HCT116 (cell line): ENCODE data around the gene NPNT. TPM values are rescaled to one million over a fixed set of nuclear protein-coding genes. Genes with fewer than 3 reads are reported as not detected.

ENCODE experiments used
- ATAC-seq: fragments of 200-7000 bp; cut with Tn5 transposase; 2 replicates; pipeline ENCODE4 v1.9.1; 2020; ENCODE audit warnings: mild to moderate bottlenecking, moderate library complexity
- Bru-seq: library from RNA; stranded (reverse); fragments of 400-500 nt; gene quantifications from one replicate; lab custom pipeline; 2021; lab: Mats Ljungman, UMichigan
- BruChase-seq, 2 experiments: library from RNA; stranded (reverse); fragments of 400-500 nt; gene quantifications; one replicate each; lab custom pipeline; 2021; lab: Mats Ljungman, UMichigan
- BruUV-seq: library from RNA; stranded (reverse); fragments of 400-500 nt; replicated peaks from 2 replicates; lab custom pipeline; 2021; lab: Mats Ljungman, UMichigan
- CTCF ChIA-PET: fragments of 300-600 bp; sonication (Branson Sonifier 250); formaldehyde crosslinking; loops from one replicate; lab custom pipeline; 2021; ENCODE audit warnings: antibody characterized with exemption; lab: Charles Lee
- POLR2A ChIA-PET: fragments of 300-600, 350-600 bp; sonication (Branson Sonifier 250); formaldehyde crosslinking; loops from one replicate; lab custom pipeline; 2021; ENCODE audit warnings: antibody characterized with exemption; lab: Charles Lee
- RAD21 ChIA-PET, 2 experiments: fragments of 300-600 bp; sonication (Branson Sonifier 250); formaldehyde crosslinking; loops; one replicate each; lab custom pipeline; 2023; ENCODE audit warnings: low total read pairs in 2 of 2; ENCODE audit not compliant: uncharacterized antibody in 2 of 2, unreplicated experiment in 2 of 2, low non-redundant PET in 1 of 2; lab: Charles Lee
- DNase-seq: peaks from one replicate; pipeline ENCODE4 v3.0.0-alpha.2; 2010; ENCODE audit warnings: low read depth, low spot score
- H2AFZ ChIP-seq: fragments of 200-600 bp; shearing (Covaris generic), sonication (generic); 2 replicates; pipeline ENCODE4 v1.6.1; 2017; ENCODE audit warnings: low read depth, mixed run types, mixed read lengths, antibody characterized with exemption, low read length; ENCODE audit not compliant: poor library complexity, severe bottlenecking
- H3K27ac ChIP-seq: 2 replicates; pipeline ENCODE4 v1.5.1; 2012; ENCODE audit warnings: low read depth, low read length
- H3K27me3 ChIP-seq: fragments of 200-600 bp; sonication (generic); 2 replicates; pipeline ENCODE4 v1.6.1; 2016; ENCODE audit warnings: mixed run types, low read length, mixed read lengths; ENCODE audit not compliant: insufficient read depth
- H3K36me3 ChIP-seq, 2 experiments: fragments of 200-500 bp in 1 of 2; fragments of 200-600 bp in 1 of 2; sonication (Bioruptor generic) in 1 of 2; sonication (generic) in 1 of 2; 2 replicates each; pipeline versions ENCODE4 v1.5.1 to v1.6.1; 2014 to 2016; ENCODE audit warnings: low read length in 2 of 2, inconsistent platforms in 1 of 2, mixed read lengths in 1 of 2, mixed run types in 1 of 2; ENCODE audit not compliant: insufficient read depth in 2 of 2, control insufficient read depth in 1 of 2
- H3K4me1 ChIP-seq, 2 experiments: fragments of 200-600 bp in 1 of 2; sonication (generic) in 1 of 2; 2 replicates each; pipeline versions ENCODE4 v1.5.1 to v1.6.1; 2012 to 2017; ENCODE audit warnings: low read length in 2 of 2, inconsistent platforms in 1 of 2, mild to moderate bottlenecking in 1 of 2, mixed read lengths in 1 of 2, mixed run types in 1 of 2, moderate library complexity in 1 of 2; ENCODE audit not compliant: insufficient read depth in 2 of 2, control insufficient read depth in 1 of 2
- H3K4me2 ChIP-seq: fragments of 200-600 bp; sonication (generic); 2 replicates; pipeline ENCODE4 v1.6.1; 2017; ENCODE audit warnings: mixed run types, low read length, mixed read lengths
- H3K4me3 ChIP-seq, 2 experiments: fragments of 200-600 bp in 1 of 2; sonication (generic) in 1 of 2; replicated peaks in 1 of 2; 2 replicates each; pipeline ENCODE4 v1.5.1; 2011 to 2016; ENCODE audit warnings: low read length in 2 of 2, control low read depth in 1 of 2, low read depth in 1 of 2, mild to moderate bottlenecking in 1 of 2, mixed read lengths in 1 of 2, mixed run types in 1 of 2
- H3K79me2 ChIP-seq: fragments of 200-600 bp; sonication (generic); 2 replicates; pipeline ENCODE4 v1.6.1; 2017; ENCODE audit warnings: mild to moderate bottlenecking, mixed run types, low read length, moderate library complexity, mixed read lengths; ENCODE audit not compliant: insufficient read depth
- H3K9ac ChIP-seq: fragments of 200-600 bp; sonication (generic); 2 replicates; pipeline ENCODE4 v1.6.1; 2016; ENCODE audit warnings: low read length, mixed read lengths
- H3K9me2 ChIP-seq: fragments of 200-600 bp; sonication (generic), shearing (Covaris generic); 2 replicates; pipeline ENCODE4 v1.6.1; 2017; ENCODE audit warnings: mixed run types, mild to moderate bottlenecking, moderate library complexity; ENCODE audit not compliant: insufficient read depth
- H3K9me3 ChIP-seq, 2 experiments: fragments of 200-500 bp in 1 of 2; fragments of 200-600 bp in 1 of 2; sonication (Bioruptor generic) in 1 of 2; sonication (generic) in 1 of 2; 2 replicates each; pipeline ENCODE4 v1.6.1; 2014 to 2017; ENCODE audit warnings: low read length in 2 of 2, mixed read lengths in 2 of 2, inconsistent platforms in 1 of 2, low read depth in 1 of 2, mild to moderate bottlenecking in 1 of 2, mixed run types in 1 of 2, moderate library complexity in 1 of 2; ENCODE audit not compliant: control insufficient read depth in 1 of 2, insufficient read depth in 1 of 2
- H4K20me1 ChIP-seq: fragments of 200-600 bp; sonication (generic), shearing (Covaris generic); 2 replicates; pipeline ENCODE4 v1.6.1; 2017; ENCODE audit warnings: mixed run types, mild to moderate bottlenecking, moderate library complexity; ENCODE audit not compliant: insufficient read depth
- EZH2 ChIP-seq: fragments of 200-600 bp; sonication (generic); IDR thresholded peaks from 2 replicates; pipeline ENCODE4 v1.6.1; 2017; ENCODE audit warnings: antibody characterized with exemption, mixed run types
- MAX ChIP-seq: IDR thresholded peaks from 2 replicates; pipeline ENCODE4 v1.6.1; 2012
- POLR2AphosphoS5 ChIP-seq: IDR thresholded peaks from 2 replicates; pipeline ENCODE4 v1.6.1; 2011; ENCODE audit warnings: mild to moderate bottlenecking, low read depth, low read length, moderate library complexity
- SIN3A ChIP-seq: IDR thresholded peaks from 2 replicates; pipeline ENCODE4 v1.6.1; 2012; ENCODE audit warnings: low read depth
- SRF ChIP-seq: IDR thresholded peaks from 2 replicates; pipeline ENCODE4 v1.6.1; 2012; ENCODE audit warnings: low read depth
- ZFX ChIP-seq: fragments of 450-650 bp; IDR thresholded peaks from 2 replicates; pipeline ENCODE4 v1.6.1; 2017
- ZNF274 ChIP-seq: fragments of 200-500 bp; sonication (Bioruptor generic); IDR thresholded peaks from 2 replicates; pipeline ENCODE4 v1.6.1; 2014; ENCODE audit warnings: mild to moderate bottlenecking, low read depth, low read length, inconsistent platforms
- intact Hi-C: fragments of 100-400 bp; cut with micrococcal nuclease; formaldehyde crosslinking; loops from 2 replicates; pipeline ENCODE4 v1.10.0; 2022
- long read RNA-seq: library from polyadenylated mRNA; unstranded; transcript quantifications from one replicate; pipeline ENCODE4 v2.0.0, GENCODE V29; 2021; ENCODE audit not compliant: unreplicated experiment
- polyA plus RNA-seq: library from polyadenylated mRNA; unstranded; fragments of >200 nt; gene quantifications from 2 replicates; pipeline ENCODE4 v1.2.1, GENCODE V29; 2012; ENCODE audit warnings: missing spikeins
- total RNA-seq: library from RNA; stranded (reverse); gene quantifications from one replicate; pipeline ENCODE4 v1.2.1, GENCODE V29; 2021; ENCODE audit not compliant: unreplicated experiment
- TF ChIP-seq, protein P1 (sequence below), 3 experiments: fragments of 200-600 bp in 1 of 3; sonication (generic) in 1 of 3; IDR thresholded peaks in 2 of 3; conservative IDR thresholded peaks in 1 of 3; 2 replicates each; pipeline ENCODE4 v1.5.1; 2012 to 2017; ENCODE audit warnings: low read depth in 2 of 3, low read length in 2 of 3, antibody characterized with exemption in 1 of 3, borderline replicate concordance in 1 of 3, control low read depth in 1 of 3, mild to moderate bottlenecking in 1 of 3, mixed read lengths in 1 of 3, mixed run types in 1 of 3, moderate library complexity in 1 of 3; ENCODE audit not compliant: insufficient read depth in 1 of 3

Gene NPNT
- total RNA-seq (15.8 TPM), Bru-seq, nascent RNA (percentile 50 among the genes with signal in this experiment), BruChase-seq, experiment 1, labeled RNA remaining after a 6-hour chase (percentile 55 among the genes with signal in this experiment), BruChase-seq, experiment 2, labeled RNA remaining after a 2-hour chase (percentile 55 among the genes with signal in this experiment)
- 15.2 and 17.0 TPM in 2 replicates for polyA plus RNA-seq
- long read RNA-seq, full-length matches to known transcripts, result 29 of 42 reads
- long read RNA-seq, partial matches to known transcripts, result 8 of 42 reads
- long read RNA-seq, other reads (novel, unspliced or antisense), result 5 of 42 reads

GRCh38 chr4:105894660-105895582 lies at the start of gene NPNT:
Gene NPNT (plus strand): TSS chr4:105895471. CDS start chr4:105895653, 182 bp downstream.
- Histone ChIP-seq H4K20me1 (no peaks in the 10 kb centered on the region), H3K79me2 (no peaks in the 10 kb centered on the region), H3K4me2 (peak within 1 kb of the TSS; percentile 94), H3K4me3 (peak within 1 kb of the TSS; percentile 54 to 69), H2AFZ (peak within 1 kb of the TSS; percentile 97), H3K27ac (peak within 1 kb of the TSS; percentile 39; the same call in 1 of the 2 replicates), H3K9ac (peak within 1 kb of the TSS; percentile 61), H3K9me2 (no peaks in the 10 kb centered on the region), H3K36me3 (no peaks in the 10 kb centered on the region), H3K4me1 (peaks cover 0 to 20% of the 10 kb centered on the region in 2 experiments; a peak in 2 of 4 replicates), H3K9me3 (no peaks in the 10 kb centered on the region), H3K27me3 (no peaks in the 10 kb centered on the region)
- ChIA-PET POLR2A (no interaction called here), CTCF (no interaction called here), RAD21 (no interaction called here)
- ATAC-seq, result peak; percentile 79
- TF ChIP-seq ZNF274, result no peak
- peak; percentile 30; the same call in 1 of the 2 replicates for TF ChIP-seq POLR2AphosphoS5
- no peak for TF ChIP-seq SIN3A
- TF ChIP-seq SRF, result no peak
- TF ChIP-seq MAX, result 0 out of 2 replicates have a peak, but pooled peaks have one; percentile 1
- no peak for TF ChIP-seq ZFX
- TF ChIP-seq, protein P1, sequence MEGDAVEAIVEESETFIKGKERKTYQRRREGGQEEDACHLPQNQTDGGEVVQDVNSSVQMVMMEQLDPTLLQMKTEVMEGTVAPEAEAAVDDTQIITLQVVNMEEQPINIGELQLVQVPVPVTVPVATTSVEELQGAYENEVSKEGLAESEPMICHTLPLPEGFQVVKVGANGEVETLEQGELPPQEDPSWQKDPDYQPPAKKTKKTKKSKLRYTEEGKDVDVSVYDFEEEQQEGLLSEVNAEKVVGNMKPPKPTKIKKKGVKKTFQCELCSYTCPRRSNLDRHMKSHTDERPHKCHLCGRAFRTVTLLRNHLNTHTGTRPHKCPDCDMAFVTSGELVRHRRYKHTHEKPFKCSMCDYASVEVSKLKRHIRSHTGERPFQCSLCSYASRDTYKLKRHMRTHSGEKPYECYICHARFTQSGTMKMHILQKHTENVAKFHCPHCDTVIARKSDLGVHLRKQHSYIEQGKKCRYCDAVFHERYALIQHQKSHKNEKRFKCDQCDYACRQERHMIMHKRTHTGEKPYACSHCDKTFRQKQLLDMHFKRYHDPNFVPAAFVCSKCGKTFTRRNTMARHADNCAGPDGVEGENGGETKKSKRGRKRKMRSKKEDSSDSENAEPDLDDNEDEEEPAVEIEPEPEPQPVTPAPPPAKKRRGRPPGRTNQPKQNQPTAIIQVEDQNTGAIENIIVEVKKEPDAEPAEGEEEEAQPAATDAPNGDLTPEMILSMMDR (IDR thresholded peaks at IDR 0.05 in 2 of 3, conservative IDR thresholded peaks at IDR 0.05 in 1 of 3; ENCODE audit: borderline replicate concordance in 1 of 3, insufficient read depth in 1 of 3, low read depth in 2 of 3, low read length in 2 of 3), result no peak
- TF ChIP-seq EZH2, result no peak
- peak; percentile 36 for DNase-seq
- intact Hi-C loops, result no loop called here
- BruUV-seq, result no TSS peak
